ENCODE data around the gene DOCK3.
"Not testable (repeated sequence)": the region's sequence is repeated elsewhere in the genome, so short reads cannot be mapped to it uniquely, and the experiment has no call there.

Gene DOCK3

DNA sequence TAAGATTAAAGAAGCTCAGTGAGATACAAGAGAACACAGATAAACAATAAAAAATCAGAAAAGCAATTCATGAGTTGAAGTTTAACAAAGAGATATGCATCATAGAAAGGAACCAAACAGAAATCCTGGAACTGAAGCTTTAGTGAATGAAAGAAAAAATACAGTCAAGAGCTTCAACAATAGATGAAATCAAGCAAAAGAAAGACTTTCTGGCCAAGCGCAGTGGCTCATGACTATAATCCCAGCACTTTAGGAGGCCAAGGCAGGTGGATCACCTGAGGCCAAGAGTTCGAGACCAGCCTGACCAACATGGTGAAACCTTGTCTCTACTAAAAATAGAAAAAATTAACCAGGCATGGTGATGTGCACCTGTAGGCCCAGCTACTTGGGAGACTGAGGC, 408.8 kb downstream of the DOCK3 start:
- Histone ChIP-seq H3K27me3 (ENCODE audit: control insufficient read depth, insufficient read depth, low read length) (no peaks in the 10 kb centered on the region), H3K4me1 (ENCODE audit: control insufficient read depth, low read depth, low read length) (no peaks in the 10 kb centered on the region), H3K36me3 (ENCODE audit: control insufficient read depth, low read depth, low read length) (no peaks in the 10 kb centered on the region), H3K4me3 (ENCODE audit: low read length) (no peak overlapping the region), H3K9ac (ENCODE audit: low read length) (no peak overlapping the region), H3K9me3 (ENCODE audit: control insufficient read depth, low read depth, low read length) (peaks cover 24% of the 10 kb centered on the region), H3K27ac (ENCODE audit: low read length) (no peak overlapping the region)

DNA sequence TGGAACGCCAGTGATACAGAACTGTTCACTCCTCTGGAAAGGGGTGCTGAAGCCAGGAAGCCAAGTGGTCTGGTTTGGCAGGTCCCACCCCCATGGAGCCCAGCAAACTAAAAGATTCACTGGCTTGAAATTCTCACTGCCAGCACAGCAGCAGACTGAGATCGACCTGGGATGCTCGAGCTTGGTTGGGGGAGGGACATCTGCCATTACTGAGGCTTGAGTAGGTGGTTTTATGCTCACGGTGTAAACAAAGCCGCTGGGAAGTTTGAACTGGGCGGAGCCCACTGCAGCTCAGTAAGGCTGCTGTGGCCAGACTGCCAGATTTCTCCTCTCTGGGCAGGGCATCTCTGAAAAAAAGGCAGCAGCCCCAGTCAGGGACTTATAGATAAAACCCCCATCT, 417.4 kb downstream of the DOCK3 start:
- not testable (repeated sequence) for H3K4me1 ChIP-seq (ENCODE audit: control insufficient read depth, low read depth, low read length); H3K4me3 ChIP-seq (ENCODE audit: low read length); H3K27ac ChIP-seq (ENCODE audit: low read length); H3K9me3 ChIP-seq (ENCODE audit: control insufficient read depth, low read depth, low read length); H3K36me3 ChIP-seq (ENCODE audit: control insufficient read depth, low read depth, low read length); H3K27me3 ChIP-seq (ENCODE audit: control insufficient read depth, insufficient read depth, low read length); H3K9ac ChIP-seq (ENCODE audit: low read length)

- not testable (repeated sequence) for H3K9ac ChIP-seq (ENCODE audit: low read length); H3K4me3 ChIP-seq (ENCODE audit: low read length)
Measured at GRCh38 chr3:51094838-51095237, 420.1 kb downstream of the DOCK3 start.

DNA sequence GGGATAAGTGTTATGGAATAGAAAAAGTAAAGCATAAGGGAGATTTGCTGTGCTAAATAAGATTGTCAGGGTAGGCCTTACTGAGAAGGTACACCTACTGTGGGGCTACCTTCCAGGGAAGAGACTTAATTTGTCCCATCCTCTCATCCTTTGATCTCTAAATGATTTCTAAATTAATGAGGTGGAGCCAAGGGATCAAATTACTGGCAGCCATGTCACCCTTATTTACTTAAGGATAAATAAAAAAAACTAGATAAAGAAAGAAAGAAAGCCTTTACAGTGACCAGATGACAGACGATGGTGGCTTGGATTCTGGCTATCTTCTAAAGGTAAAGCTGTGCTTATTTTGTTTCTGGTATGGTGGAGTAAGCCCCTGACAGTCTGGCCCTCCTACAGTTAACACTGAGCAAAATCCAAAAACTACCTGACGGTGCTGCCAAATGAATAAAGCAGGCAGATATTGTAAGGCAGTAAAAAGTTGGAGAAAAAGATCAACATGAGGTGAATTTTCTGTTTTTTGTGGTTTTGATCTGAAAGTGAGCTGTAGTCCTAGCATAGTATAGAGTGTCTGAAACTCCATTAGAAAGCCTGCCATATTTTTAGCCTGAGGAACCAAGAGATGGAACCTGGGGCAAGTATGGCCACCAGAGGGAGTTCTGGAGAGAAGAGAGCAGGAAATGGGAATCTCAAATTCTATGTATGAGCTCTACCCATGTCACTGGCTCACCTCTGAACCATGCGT, 425.2 kb downstream of the DOCK3 start:
- Histone ChIP-seq H3K9me3 (ENCODE audit: control insufficient read depth, low read depth, low read length) (no peaks in the 10 kb centered on the region), H3K27ac (ENCODE audit: low read length) (no peak overlapping the region), H3K4me3 (ENCODE audit: low read length) (no peak overlapping the region), H3K4me1 (ENCODE audit: control insufficient read depth, low read depth, low read length) (no peaks in the 10 kb centered on the region), H3K9ac (ENCODE audit: low read length) (no peak overlapping the region), H3K36me3 (ENCODE audit: control insufficient read depth, low read depth, low read length) (no peaks in the 10 kb centered on the region), H3K27me3 (ENCODE audit: control insufficient read depth, insufficient read depth, low read length) (no peaks in the 10 kb centered on the region)

More at GRCh38 chr3:51094838-51095237, 420.1 kb downstream of the DOCK3 start:
- H3K36me3 ChIP-seq (ENCODE audit: control insufficient read depth, low read depth, low read length); H3K9me3 ChIP-seq (ENCODE audit: control insufficient read depth, low read depth, low read length); H3K4me1 ChIP-seq (ENCODE audit: control insufficient read depth, low read depth, low read length); H3K27me3 ChIP-seq (ENCODE audit: control insufficient read depth, insufficient read depth, low read length); H3K27ac ChIP-seq (ENCODE audit: low read length): not testable (repeated sequence)

- Histone ChIP-seq H3K27me3 (ENCODE audit: control insufficient read depth, insufficient read depth, low read length) (no peaks in the 10 kb centered on the region), H3K4me1 (ENCODE audit: control insufficient read depth, low read depth, low read length) (no peaks in the 10 kb centered on the region), H3K27ac (ENCODE audit: low read length) (no peak overlapping the region), H3K9ac (ENCODE audit: low read length) (no peak overlapping the region), H3K4me3 (ENCODE audit: low read length) (no peak overlapping the region), H3K9me3 (ENCODE audit: control insufficient read depth, low read depth, low read length) (no peaks in the 10 kb centered on the region), H3K36me3 (ENCODE audit: control insufficient read depth, low read depth, low read length) (no peaks in the 10 kb centered on the region)
Measured at GRCh38 chr3:51100536-51100851, 425.8 kb downstream of the DOCK3 start.

DNA sequence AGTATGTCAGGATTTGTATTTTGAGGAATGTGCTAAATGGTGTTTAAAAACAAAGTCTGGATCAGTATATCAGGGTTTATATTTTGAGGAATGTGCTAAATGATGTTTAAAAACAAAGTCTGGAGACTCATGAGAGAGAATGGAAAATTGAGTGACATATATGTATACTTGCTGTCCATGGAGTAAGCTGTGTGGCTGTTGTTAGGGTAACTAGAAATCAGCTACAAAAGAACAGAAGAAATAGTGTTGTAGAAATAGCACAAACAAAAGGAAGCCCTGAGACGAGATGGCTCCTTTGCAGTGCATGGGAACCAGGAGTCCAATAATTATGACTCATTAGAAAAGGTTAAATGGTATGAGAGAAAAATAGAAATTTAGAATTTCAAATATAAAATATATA, 427.7 kb downstream of the DOCK3 start:
- no peak overlapping the region for H3K27ac ChIP-seq (ENCODE audit: low read length)
- H3K27me3 ChIP-seq (ENCODE audit: control insufficient read depth, insufficient read depth, low read length) = no peaks in the 10 kb centered on the region
- no peaks in the 10 kb centered on the region for H3K9me3 ChIP-seq (ENCODE audit: control insufficient read depth, low read depth, low read length)
- H3K4me3 ChIP-seq (ENCODE audit: low read length) = no peak overlapping the region
- H3K36me3 ChIP-seq (ENCODE audit: control insufficient read depth, low read depth, low read length) = no peaks in the 10 kb centered on the region
- no peaks in the 10 kb centered on the region for H3K4me1 ChIP-seq (ENCODE audit: control insufficient read depth, low read depth, low read length)
- H3K9ac ChIP-seq (ENCODE audit: low read length) = no peak overlapping the region

GRCh38 chr3:51106242-51106876, 431.6 kb downstream of the DOCK3 start:
- no peaks in the 10 kb centered on the region for H3K4me1 ChIP-seq (ENCODE audit: control insufficient read depth, low read depth, low read length)

GRCh38 chr3:51110586-51110985, 435.9 kb downstream of the DOCK3 start:
- Histone ChIP-seq H3K4me1 (ENCODE audit: control insufficient read depth, low read depth, low read length) (no peaks in the 10 kb centered on the region), H3K9me3 (ENCODE audit: control insufficient read depth, low read depth, low read length) (no peaks in the 10 kb centered on the region), H3K36me3 (ENCODE audit: control insufficient read depth, low read depth, low read length) (no peaks in the 10 kb centered on the region), H3K4me3 (ENCODE audit: low read length) (no peak overlapping the region), H3K27ac (ENCODE audit: low read length) (no peak overlapping the region), H3K27me3 (ENCODE audit: control insufficient read depth, insufficient read depth, low read length) (no peaks in the 10 kb centered on the region), H3K9ac (ENCODE audit: low read length) (no peak overlapping the region)

More at GRCh38 chr3:51106242-51106876, 431.6 kb downstream of the DOCK3 start:
- Histone ChIP-seq H3K9me3 (ENCODE audit: control insufficient read depth, low read depth, low read length) (no peaks in the 10 kb centered on the region), H3K36me3 (ENCODE audit: control insufficient read depth, low read depth, low read length) (no peaks in the 10 kb centered on the region), H3K9ac (ENCODE audit: low read length) (no peak overlapping the region), H3K27ac (ENCODE audit: low read length) (no peak overlapping the region), H3K4me3 (ENCODE audit: low read length) (no peak overlapping the region), H3K27me3 (ENCODE audit: control insufficient read depth, insufficient read depth, low read length) (no peaks in the 10 kb centered on the region)

- no peak overlapping the region for H3K27ac ChIP-seq (ENCODE audit: low read length)
- no peaks in the 10 kb centered on the region for H3K9me3 ChIP-seq (ENCODE audit: control insufficient read depth, low read depth, low read length)
- H3K4me3 ChIP-seq (ENCODE audit: low read length) = no peak overlapping the region
- no peaks in the 10 kb centered on the region for H3K36me3 ChIP-seq (ENCODE audit: control insufficient read depth, low read depth, low read length)
- H3K27me3 ChIP-seq (ENCODE audit: control insufficient read depth, insufficient read depth, low read length) = no peaks in the 10 kb centered on the region
- H3K4me1 ChIP-seq (ENCODE audit: control insufficient read depth, low read depth, low read length) = no peaks in the 10 kb centered on the region
- no peak overlapping the region for H3K9ac ChIP-seq (ENCODE audit: low read length)
Measured at GRCh38 chr3:51122944-51123343, 448.2 kb downstream of the DOCK3 start.

- H3K9me3 ChIP-seq (ENCODE audit: control insufficient read depth, low read depth, low read length) = no peaks in the 10 kb centered on the region
- H3K27ac ChIP-seq (ENCODE audit: low read length) = no peak overlapping the region
Measured at GRCh38 chr3:51123531-51123930, 448.8 kb downstream of the DOCK3 start.

DNA sequence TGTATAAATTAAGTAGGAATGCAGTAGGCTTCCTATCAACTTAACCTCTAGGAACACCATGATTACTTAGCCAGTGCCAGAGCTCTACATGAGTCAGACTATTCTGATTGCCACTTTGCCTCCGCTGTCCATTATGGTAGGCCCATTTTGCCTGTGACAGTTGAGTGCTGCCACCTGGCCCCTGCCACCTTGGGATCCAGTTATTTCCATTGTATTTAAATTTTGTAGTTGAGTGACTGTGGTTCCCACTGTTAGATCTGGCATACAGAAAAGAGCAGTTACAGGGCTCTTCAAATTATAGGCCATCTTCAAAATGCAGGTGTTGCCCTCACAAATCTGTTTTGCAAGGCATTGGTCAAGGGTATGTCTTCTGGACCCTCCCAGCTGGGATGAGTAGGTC, 456.9 kb downstream of the DOCK3 start:
- H3K9ac ChIP-seq (ENCODE audit: low read length); H3K36me3 ChIP-seq (ENCODE audit: control insufficient read depth, low read depth, low read length); H3K27me3 ChIP-seq (ENCODE audit: control insufficient read depth, insufficient read depth, low read length); H3K9me3 ChIP-seq (ENCODE audit: control insufficient read depth, low read depth, low read length); H3K4me3 ChIP-seq (ENCODE audit: low read length); H3K4me1 ChIP-seq (ENCODE audit: control insufficient read depth, low read depth, low read length); H3K27ac ChIP-seq (ENCODE audit: low read length): not testable (repeated sequence)

More at GRCh38 chr3:51123531-51123930, 448.8 kb downstream of the DOCK3 start:
- Histone ChIP-seq H3K27me3 (ENCODE audit: control insufficient read depth, insufficient read depth, low read length) (no peaks in the 10 kb centered on the region), H3K36me3 (ENCODE audit: control insufficient read depth, low read depth, low read length) (no peaks in the 10 kb centered on the region), H3K4me3 (ENCODE audit: low read length) (no peak overlapping the region), H3K9ac (ENCODE audit: low read length) (no peak overlapping the region), H3K4me1 (ENCODE audit: control insufficient read depth, low read depth, low read length) (no peaks in the 10 kb centered on the region)

DNA sequence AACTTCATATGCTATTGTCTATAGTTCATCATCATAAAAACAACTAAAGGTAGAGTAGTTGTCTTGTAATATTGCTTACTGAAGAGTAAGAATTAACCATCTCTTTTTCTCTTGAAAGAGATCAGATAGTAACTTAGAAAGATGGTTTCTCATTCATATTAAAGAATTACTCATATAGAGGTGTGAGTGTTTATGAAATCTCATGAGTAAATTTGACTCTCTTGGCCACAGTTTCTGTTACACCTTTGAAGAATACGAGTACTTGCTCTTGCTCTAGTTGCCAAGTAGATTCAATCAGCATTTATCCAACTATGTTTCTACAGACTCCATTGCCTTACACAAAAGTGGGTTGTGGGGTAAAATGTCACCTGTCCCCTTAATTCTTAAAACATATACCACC, 463.0 kb downstream of the DOCK3 start:
- no peaks in the 10 kb centered on the region for H3K4me1 ChIP-seq (ENCODE audit: control insufficient read depth, low read depth, low read length)
- H3K27ac ChIP-seq (ENCODE audit: low read length) = no peak overlapping the region

More for the DNA sequence above, 463.0 kb downstream of the DOCK3 start:
- H3K36me3 ChIP-seq (ENCODE audit: control insufficient read depth, low read depth, low read length) = no peaks in the 10 kb centered on the region
- no peak overlapping the region for H3K9ac ChIP-seq (ENCODE audit: low read length)
- H3K27me3 ChIP-seq (ENCODE audit: control insufficient read depth, insufficient read depth, low read length) = no peaks in the 10 kb centered on the region
- no peak overlapping the region for H3K4me3 ChIP-seq (ENCODE audit: low read length)
- no peaks in the 10 kb centered on the region for H3K9me3 ChIP-seq (ENCODE audit: control insufficient read depth, low read depth, low read length)
